CD4-positive, alpha-beta T cell treated with Interleukin-6 for 4 hours (primary cell): ENCODE results near the gene IDH3A.
"Not testable (repeated sequence)": the region's sequence is repeated elsewhere in the genome, so short reads cannot be mapped to it uniquely, and the experiment has no call there.

Source experiments
- DNase-seq: peaks from one replicate; pipeline ENCODE4 v3.0.0-alpha.2; 2020; ENCODE audit warnings: mixed read lengths

IDH3A gene

GRCh38 chr15:78129751-78130287 is 19.3 kb upstream of the IDH3A start:
- DNase-seq, result no peak

GRCh38 chr15:78130466-78131294 is 18.5 kb upstream of the IDH3A start:
- no peak for DNase-seq

GRCh38 chr15:78131295-78132061 is 17.7 kb upstream of the IDH3A start, which contains the start of gene CIB2:
TSS of gene CIB2 (minus strand) at chr15:78131445. CDS start at chr15:78131215, 230 bp downstream.
- DNase-seq, result peak; percentile 84

- no peak for DNase-seq
Observed at GRCh38 chr15:78133801-78134200, 15.4 kb upstream of the IDH3A start.

- DNase-seq, result no peak
Observed at GRCh38 chr15:78139578-78139977, 9.6 kb upstream of the IDH3A start.

- DNase-seq, result no peak
Observed at GRCh38 chr15:78140292-78140691, 8.9 kb upstream of the IDH3A start.

- no peak for DNase-seq
Observed at GRCh38 chr15:78142332-78142731, 6.8 kb upstream of the IDH3A start.

GRCh38 chr15:78146425-78147154 is 2.6 kb upstream of the IDH3A start:
- DNase-seq, result no peak

- DNase-seq, result no peak
Observed at GRCh38 chr15:78147566-78147965, 1.6 kb upstream of the IDH3A start.

GRCh38 chr15:78148392-78149067 is 632 bp upstream of the IDH3A start:
- DNase-seq, result no peak

- DNase-seq, result no peak
Observed at GRCh38 chr15:78149805-78150751, 916 bp downstream of the IDH3A start.

- DNase-seq, result not testable (repeated sequence)
Observed at GRCh38 chr15:78151075-78151474, 1.9 kb downstream of the IDH3A start.

GRCh38 chr15:78154955-78155354 is 5.8 kb downstream of the IDH3A start:
- DNase-seq, result no peak

GRCh38 chr15:78155355-78155939 is 6.3 kb downstream of the IDH3A start:
- DNase-seq, result no peak

GRCh38 chr15:78156653-78157052 is 7.5 kb downstream of the IDH3A start:
- DNase-seq, result no peak

- DNase-seq, result no peak
Observed at GRCh38 chr15:78157203-78157602, 8.0 kb downstream of the IDH3A start.

GRCh38 chr15:78159395-78159794 is 10.2 kb downstream of the IDH3A start:
- DNase-seq, result no peak

GRCh38 chr15:78162038-78162437 is 12.9 kb downstream of the IDH3A start:
- DNase-seq, result peak; percentile 24

- no peak for DNase-seq
Observed at GRCh38 chr15:78164010-78164409, 14.8 kb downstream of the IDH3A start.

GRCh38 chr15:78167227-78167888 is 18.2 kb downstream of the IDH3A start:
- DNase-seq, result peak; percentile 30
